IMR-90 (cell line): ENCODE measurements around the gene HIRA.

Experiments
- CHD1 ChIP-seq: IDR thresholded peaks from 2 replicates; pipeline ENCODE4 v1.6.1; 2012; ENCODE audit warnings: low read depth, low read length, improper control_type of control experiment
- POLR2A ChIP-seq: IDR thresholded peaks from 2 replicates; pipeline ENCODE4 v1.6.1; 2012; ENCODE audit warnings: mild to moderate bottlenecking, low read depth, low read length
- RAD21 ChIP-seq: IDR thresholded peaks from 2 replicates; pipeline ENCODE4 v1.6.1; 2012; ENCODE audit warnings: low read length, improper control_type of control experiment
- RFX5 ChIP-seq: IDR thresholded peaks from 2 replicates; pipeline ENCODE4 v1.8.0; 2012; ENCODE audit warnings: low read depth, mild to moderate bottlenecking, low read length, moderate library complexity
- TF ChIP-seq, protein P1 (sequence below): conservative IDR thresholded peaks from 2 replicates; pipeline ENCODE4 v1.5.1; 2012; ENCODE audit warnings: mild to moderate bottlenecking, low read depth, low read length, improper control_type of control experiment
- TF ChIP-seq, protein P2 (sequence below): fragments of 150-350 bp; IDR thresholded peaks from 2 replicates; pipeline ENCODE4 v1.6.1; 2016; ENCODE audit warnings: low read depth, mild to moderate bottlenecking, low read length, moderate library complexity, borderline replicate concordance
- TF ChIP-seq, protein P3 (sequence below): fragments of 150-350 bp; IDR thresholded peaks from 2 replicates; pipeline ENCODE4 v1.6.1; 2017; ENCODE audit warnings: mild to moderate bottlenecking, antibody characterized with exemption, low read length, low read depth

DNA sequence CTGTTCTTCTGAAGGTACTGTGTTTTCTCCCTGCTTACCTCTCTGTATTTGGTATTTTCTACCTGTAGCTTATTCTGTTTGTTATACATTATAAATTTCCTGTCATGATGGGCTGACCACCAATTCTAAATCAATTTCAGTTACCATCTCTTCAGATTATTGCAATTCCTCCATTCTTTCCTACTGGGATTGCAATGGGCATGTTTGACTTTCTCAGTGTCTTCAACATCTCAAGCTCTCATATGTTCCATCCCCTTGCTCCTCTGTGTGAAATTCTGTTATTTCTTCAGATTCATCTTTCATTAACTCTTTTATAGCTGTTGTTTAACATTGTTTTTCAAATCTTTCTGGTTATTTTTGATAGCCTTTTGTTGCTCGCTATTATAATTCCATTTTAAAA lies 31.5 kb upstream of the HIRA start:
- TF ChIP-seq POLR2A (no peak), CHD1 (no peak), RFX5 (no peak), RAD21 (no peak)
- TF ChIP-seq, protein P1, sequence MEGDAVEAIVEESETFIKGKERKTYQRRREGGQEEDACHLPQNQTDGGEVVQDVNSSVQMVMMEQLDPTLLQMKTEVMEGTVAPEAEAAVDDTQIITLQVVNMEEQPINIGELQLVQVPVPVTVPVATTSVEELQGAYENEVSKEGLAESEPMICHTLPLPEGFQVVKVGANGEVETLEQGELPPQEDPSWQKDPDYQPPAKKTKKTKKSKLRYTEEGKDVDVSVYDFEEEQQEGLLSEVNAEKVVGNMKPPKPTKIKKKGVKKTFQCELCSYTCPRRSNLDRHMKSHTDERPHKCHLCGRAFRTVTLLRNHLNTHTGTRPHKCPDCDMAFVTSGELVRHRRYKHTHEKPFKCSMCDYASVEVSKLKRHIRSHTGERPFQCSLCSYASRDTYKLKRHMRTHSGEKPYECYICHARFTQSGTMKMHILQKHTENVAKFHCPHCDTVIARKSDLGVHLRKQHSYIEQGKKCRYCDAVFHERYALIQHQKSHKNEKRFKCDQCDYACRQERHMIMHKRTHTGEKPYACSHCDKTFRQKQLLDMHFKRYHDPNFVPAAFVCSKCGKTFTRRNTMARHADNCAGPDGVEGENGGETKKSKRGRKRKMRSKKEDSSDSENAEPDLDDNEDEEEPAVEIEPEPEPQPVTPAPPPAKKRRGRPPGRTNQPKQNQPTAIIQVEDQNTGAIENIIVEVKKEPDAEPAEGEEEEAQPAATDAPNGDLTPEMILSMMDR, result no peak
- TF ChIP-seq, protein P2, sequence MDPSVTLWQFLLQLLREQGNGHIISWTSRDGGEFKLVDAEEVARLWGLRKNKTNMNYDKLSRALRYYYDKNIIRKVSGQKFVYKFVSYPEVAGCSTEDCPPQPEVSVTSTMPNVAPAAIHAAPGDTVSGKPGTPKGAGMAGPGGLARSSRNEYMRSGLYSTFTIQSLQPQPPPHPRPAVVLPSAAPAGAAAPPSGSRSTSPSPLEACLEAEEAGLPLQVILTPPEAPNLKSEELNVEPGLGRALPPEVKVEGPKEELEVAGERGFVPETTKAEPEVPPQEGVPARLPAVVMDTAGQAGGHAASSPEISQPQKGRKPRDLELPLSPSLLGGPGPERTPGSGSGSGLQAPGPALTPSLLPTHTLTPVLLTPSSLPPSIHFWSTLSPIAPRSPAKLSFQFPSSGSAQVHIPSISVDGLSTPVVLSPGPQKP, result no peak
- TF ChIP-seq, protein P3, sequence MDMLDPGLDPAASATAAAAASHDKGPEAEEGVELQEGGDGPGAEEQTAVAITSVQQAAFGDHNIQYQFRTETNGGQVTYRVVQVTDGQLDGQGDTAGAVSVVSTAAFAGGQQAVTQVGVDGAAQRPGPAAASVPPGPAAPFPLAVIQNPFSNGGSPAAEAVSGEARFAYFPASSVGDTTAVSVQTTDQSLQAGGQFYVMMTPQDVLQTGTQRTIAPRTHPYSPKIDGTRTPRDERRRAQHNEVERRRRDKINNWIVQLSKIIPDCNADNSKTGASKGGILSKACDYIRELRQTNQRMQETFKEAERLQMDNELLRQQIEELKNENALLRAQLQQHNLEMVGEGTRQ, result no peak
